ENCODE data around the gene MCC.

Gene MCC

GRCh38 chr5:113245427-113246225, 242.6 kb downstream of the MCC start:
- DNase-seq (ENCODE audit: low read depth in 2 of 2) = no peak

GRCh38 chr5:113244966-113245365, 243.3 kb downstream of the MCC start:
- no peak for DNase-seq (ENCODE audit: low read depth in 2 of 2)

GRCh38 chr5:113243349-113243664, 244.9 kb downstream of the MCC start:
- DNase-seq (ENCODE audit: low read depth in 2 of 2) = no peak

- DNase-seq (ENCODE audit: low read depth in 2 of 2) = no peak
Measured at GRCh38 chr5:113242481-113243348, 245.5 kb downstream of the MCC start.

GRCh38 chr5:113240951-113241726, 247.1 kb downstream of the MCC start:
- no peak for DNase-seq (ENCODE audit: low read depth in 2 of 2)

GRCh38 chr5:113240032-113240431, 248.2 kb downstream of the MCC start:
- DNase-seq (ENCODE audit: low read depth in 2 of 2) = no peak

- no peak for DNase-seq (ENCODE audit: low read depth in 2 of 2)
Measured at GRCh38 chr5:113237893-113238292, 250.4 kb downstream of the MCC start.

GRCh38 chr5:113236536-113237288, 251.5 kb downstream of the MCC start:
- no peak for DNase-seq (ENCODE audit: low read depth in 2 of 2)

GRCh38 chr5:113235884-113236283, 252.4 kb downstream of the MCC start:
- DNase-seq (ENCODE audit: low read depth in 2 of 2) = no peak

GRCh38 chr5:113234546-113234945, 253.7 kb downstream of the MCC start:
- no peak for DNase-seq (ENCODE audit: low read depth in 2 of 2)

GRCh38 chr5:113233606-113234005, 254.6 kb downstream of the MCC start:
- no peak for DNase-seq (ENCODE audit: low read depth in 2 of 2)

- DNase-seq (ENCODE audit: low read depth in 2 of 2) = no peak
Measured at GRCh38 chr5:113232667-113233066, 255.6 kb downstream of the MCC start.

- no peak for DNase-seq (ENCODE audit: low read depth in 2 of 2)
Measured at GRCh38 chr5:113232221-113232620, 256.0 kb downstream of the MCC start.

GRCh38 chr5:113231653-113232000, 256.6 kb downstream of the MCC start:
- no peak for DNase-seq (ENCODE audit: low read depth in 2 of 2)

GRCh38 chr5:113230711-113231652, 257.3 kb downstream of the MCC start:
- DNase-seq (ENCODE audit: low read depth in 2 of 2) = no peak

- no peak for DNase-seq (ENCODE audit: low read depth in 2 of 2)
Measured at GRCh38 chr5:113227798-113228197, 260.5 kb downstream of the MCC start.

- DNase-seq (ENCODE audit: low read depth in 2 of 2) = no peak
Measured at GRCh38 chr5:113226116-113226736, 262.0 kb downstream of the MCC start.

GRCh38 chr5:113225259-113225658, 263.0 kb downstream of the MCC start:
- no peak for DNase-seq (ENCODE audit: low read depth in 2 of 2)

- DNase-seq (ENCODE audit: low read depth in 2 of 2) = no peak
Measured at GRCh38 chr5:113224605-113225065, 263.6 kb downstream of the MCC start.

Data from stimulated activated CD4-positive, alpha-beta T cell treated with anti-CD3 and anti-CD28 coated beads, Interleukin-1b, Interleukin-23, amount 100 ng/mL, for 1 hour (primary cell).